Suprapubic skin (tissue), 3 donors: ENCODE measurements around the gene RAD23B.
"Not testable (repeated sequence)": the region's sequence is repeated elsewhere in the genome, so short reads cannot be mapped to it uniquely, and the experiment has no call there.

Experiments
- POLR2A ChIP-seq, 2 donors: fragments of 450-650 bp; IDR thresholded peaks; one replicate each; pipeline ENCODE4 v1.6.1; 2017; ENCODE audit warnings: antibody characterized with exemption in 2 of 2, mild to moderate bottlenecking in 2 of 2, moderate library complexity in 2 of 2
- TF ChIP-seq, protein P1 (sequence below), 2 donors: fragments of 200-600 bp in 1 of 2; fragments of 450-650 bp in 1 of 2; sonication (generic) in 1 of 2; IDR thresholded peaks; one replicate each; pipeline ENCODE4 v1.5.1; 2016 to 2019; ENCODE audit warnings: antibody characterized with exemption in 2 of 2, mild to moderate bottlenecking in 1 of 2, moderate library complexity in 1 of 2

GRCh38 chr9:107296592-107296991, 13.5 kb downstream of the RAD23B start:
- TF ChIP-seq, protein P1, sequence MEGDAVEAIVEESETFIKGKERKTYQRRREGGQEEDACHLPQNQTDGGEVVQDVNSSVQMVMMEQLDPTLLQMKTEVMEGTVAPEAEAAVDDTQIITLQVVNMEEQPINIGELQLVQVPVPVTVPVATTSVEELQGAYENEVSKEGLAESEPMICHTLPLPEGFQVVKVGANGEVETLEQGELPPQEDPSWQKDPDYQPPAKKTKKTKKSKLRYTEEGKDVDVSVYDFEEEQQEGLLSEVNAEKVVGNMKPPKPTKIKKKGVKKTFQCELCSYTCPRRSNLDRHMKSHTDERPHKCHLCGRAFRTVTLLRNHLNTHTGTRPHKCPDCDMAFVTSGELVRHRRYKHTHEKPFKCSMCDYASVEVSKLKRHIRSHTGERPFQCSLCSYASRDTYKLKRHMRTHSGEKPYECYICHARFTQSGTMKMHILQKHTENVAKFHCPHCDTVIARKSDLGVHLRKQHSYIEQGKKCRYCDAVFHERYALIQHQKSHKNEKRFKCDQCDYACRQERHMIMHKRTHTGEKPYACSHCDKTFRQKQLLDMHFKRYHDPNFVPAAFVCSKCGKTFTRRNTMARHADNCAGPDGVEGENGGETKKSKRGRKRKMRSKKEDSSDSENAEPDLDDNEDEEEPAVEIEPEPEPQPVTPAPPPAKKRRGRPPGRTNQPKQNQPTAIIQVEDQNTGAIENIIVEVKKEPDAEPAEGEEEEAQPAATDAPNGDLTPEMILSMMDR (IDR thresholded peaks at IDR 0.05), result not testable (repeated sequence)
- not testable (repeated sequence) for TF ChIP-seq POLR2A (IDR thresholded peaks at IDR 0.05)
